Stimulated activated CD4-positive, alpha-beta T cell treated with anti-CD3 and anti-CD28 coated beads, Interleukin-15, amount 100 ng/mL, for 48 hours (primary cell): Measurements from ENCODE around the gene NFIX.

Source experiments
- DNase-seq, 2 donors: peaks; one replicate each; pipeline ENCODE4 v3.0.0-alpha.2; 2020; ENCODE audit warnings: low read depth in 2 of 2

The NFIX gene

GRCh38 chr19:13102666-13103580, 107.6 kb downstream of the NFIX start, which contains the start of gene LYL1:
TSS of gene LYL1 (minus strand) at chr19:13102858. CDS start at chr19:13101171, 1,687 bp downstream.
- no peak for DNase-seq

GRCh38 chr19:13103581-13104359, 108.5 kb downstream of the NFIX start:
- no peak for DNase-seq

GRCh38 chr19:13104360-13104847, 109.1 kb downstream of the NFIX start:
- DNase-seq = peak; percentile 40 to 66

GRCh38 chr19:13104848-13105711, 109.8 kb downstream of the NFIX start:
- no peak for DNase-seq

- DNase-seq = no peak
Measured at GRCh38 chr19:13109361-13110098, 114.3 kb downstream of the NFIX start.

- no peak for DNase-seq
Measured at GRCh38 chr19:13110099-13110610, 114.9 kb downstream of the NFIX start.

- DNase-seq = no peak
Measured at GRCh38 chr19:13112555-13112954, 117.3 kb downstream of the NFIX start.

- DNase-seq = no peak
Measured at GRCh38 chr19:13115936-13116281, 120.6 kb downstream of the NFIX start.

- peak; percentile 90 to 92 for DNase-seq
Measured at GRCh38 chr19:13116282-13117175, 121.3 kb downstream of the NFIX start, which contains the start of gene TRMT1. TSS of gene TRMT1 (minus strand) at chr19:13116740. CDS start at chr19:13116399, 341 bp downstream.

GRCh38 chr19:13117176-13117771, 122.0 kb downstream of the NFIX start:
- no peak for DNase-seq

- DNase-seq = peak; percentile 83 to 89
Measured at GRCh38 chr19:13117772-13118423, 122.6 kb downstream of the NFIX start, which contains the start of gene NACC1. TSS of gene NACC1 (plus strand) at chr19:13118264. CDS start at chr19:13135208, 16,944 bp downstream.

GRCh38 chr19:13118424-13119193, 123.3 kb downstream of the NFIX start:
- DNase-seq = no peak

GRCh38 chr19:13119627-13120026, 124.4 kb downstream of the NFIX start:
- no peak for DNase-seq

- no peak for DNase-seq
Measured at GRCh38 chr19:13120031-13120430, 124.8 kb downstream of the NFIX start.

GRCh38 chr19:13120817-13121216, 125.5 kb downstream of the NFIX start:
- DNase-seq = no peak

GRCh38 chr19:13121551-13122274, 126.4 kb downstream of the NFIX start:
- no peak for DNase-seq
